Measurements from ENCODE around the gene HUNK.
"Not testable (repeated sequence)": the region's sequence is repeated elsewhere in the genome, so short reads cannot be mapped to it uniquely, and the experiment has no call there.

The HUNK gene

GRCh38 chr21:31872452-31873274 is at the start of gene HUNK:
Gene HUNK, plus strand, starts transcription at chr21:31873020. Its CDS starts 655 bp downstream, at chr21:31873675.
- peak; percentile 75 for DNase-seq (ENCODE audit: low spot score)

DNA sequence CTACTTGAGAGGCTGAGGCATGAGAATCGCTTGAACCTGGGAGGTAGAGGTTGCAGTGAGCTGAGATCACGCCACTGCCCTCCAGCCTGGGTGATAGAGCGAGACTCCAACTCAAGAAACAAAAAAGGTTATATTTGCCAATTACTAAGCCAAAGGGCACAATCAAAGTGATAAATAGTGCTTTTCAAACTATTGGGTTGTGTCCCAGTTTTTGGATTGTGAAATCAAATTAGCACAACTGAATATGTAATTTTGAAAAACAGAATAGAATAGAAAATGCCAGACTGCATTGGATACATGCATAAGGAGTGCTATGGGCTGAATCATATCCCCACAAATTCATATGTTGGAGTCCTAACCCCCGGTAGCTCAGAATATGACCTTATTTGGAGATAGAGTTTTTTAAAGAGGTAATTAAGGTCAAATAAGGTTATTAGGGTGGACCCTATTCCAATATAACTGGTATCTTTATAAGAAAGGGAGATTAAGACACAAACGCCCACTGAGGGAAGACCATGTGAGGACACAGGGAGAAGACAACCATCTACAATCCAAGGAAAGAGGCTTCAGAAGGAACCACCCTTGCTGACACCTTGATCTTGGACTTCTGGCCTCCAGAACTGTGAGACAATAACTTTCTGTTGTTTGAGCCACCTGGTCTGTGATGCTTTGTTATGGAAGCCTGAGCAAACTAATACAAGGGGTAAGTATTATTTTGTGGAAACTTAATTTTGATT is 42.9 kb upstream of the HUNK start:
- DNase-seq (ENCODE audit: low spot score) = no peak

- no peak for DNase-seq (ENCODE audit: low spot score)
Observed at GRCh38 chr21:31830701-31831100, 42.1 kb upstream of the HUNK start.

DNA sequence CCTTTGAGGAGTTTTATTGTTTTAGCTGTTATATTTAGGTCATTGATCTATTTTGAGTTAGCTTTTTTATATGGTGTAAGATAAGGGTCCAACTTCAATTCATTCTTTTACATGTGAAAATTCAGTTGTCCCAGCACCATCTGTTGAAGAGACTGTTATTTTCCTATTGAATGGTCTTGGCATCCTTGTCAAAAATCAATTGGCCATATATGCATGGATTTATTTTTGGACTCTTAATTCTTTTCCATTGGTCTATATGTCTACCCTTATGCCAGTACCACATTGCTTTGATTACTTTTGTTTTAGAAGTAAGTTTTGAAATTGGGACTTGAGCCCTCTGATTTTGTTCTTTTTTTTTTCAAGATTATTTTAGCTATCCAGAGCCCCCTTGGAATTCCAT is 35.8 kb upstream of the HUNK start:
- DNase-seq (ENCODE audit: low spot score) = no peak

- no peak for DNase-seq (ENCODE audit: low spot score)
Observed at GRCh38 chr21:31837618-31838390, 35.0 kb upstream of the HUNK start.

DNA sequence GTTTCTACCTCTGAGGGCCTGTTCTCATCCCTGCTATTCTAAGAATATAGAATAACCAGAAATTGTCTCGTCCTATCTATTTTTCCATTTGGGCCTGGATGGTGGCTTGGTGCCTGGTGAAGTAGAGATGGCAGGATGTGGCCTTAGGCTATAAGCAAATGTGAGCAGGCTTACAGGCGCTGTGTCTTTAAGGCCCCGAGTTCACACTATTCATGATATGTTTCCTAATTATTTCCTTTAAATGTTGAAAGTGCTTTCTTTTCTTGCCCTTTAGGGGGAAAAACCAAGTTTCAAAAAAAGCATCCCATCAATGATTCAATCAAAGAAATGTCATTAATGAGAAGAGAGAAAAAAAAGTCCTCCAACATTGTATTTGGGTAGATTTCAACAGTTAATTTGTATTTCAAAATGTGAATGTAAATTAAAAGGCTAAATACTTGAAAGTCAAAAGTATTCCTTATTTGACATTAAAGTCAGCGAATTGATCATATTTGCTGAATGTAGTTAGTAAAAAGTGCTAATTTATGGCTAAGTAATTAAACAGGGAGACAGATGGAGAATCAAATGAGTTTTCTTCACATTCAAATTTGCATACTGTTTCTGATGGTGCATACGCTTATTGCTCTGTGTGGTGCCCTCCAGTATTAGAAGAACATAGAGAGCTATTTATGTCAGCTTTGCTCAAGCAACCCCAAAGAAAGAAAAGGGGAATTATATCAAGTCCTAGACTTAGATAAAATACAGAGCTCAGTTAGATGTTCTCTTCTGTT is 34.0 kb upstream of the HUNK start:
- DNase-seq (ENCODE audit: low spot score) = no peak

- DNase-seq (ENCODE audit: low spot score) = no peak
Observed at GRCh38 chr21:31844206-31844605, 28.6 kb upstream of the HUNK start.

DNA sequence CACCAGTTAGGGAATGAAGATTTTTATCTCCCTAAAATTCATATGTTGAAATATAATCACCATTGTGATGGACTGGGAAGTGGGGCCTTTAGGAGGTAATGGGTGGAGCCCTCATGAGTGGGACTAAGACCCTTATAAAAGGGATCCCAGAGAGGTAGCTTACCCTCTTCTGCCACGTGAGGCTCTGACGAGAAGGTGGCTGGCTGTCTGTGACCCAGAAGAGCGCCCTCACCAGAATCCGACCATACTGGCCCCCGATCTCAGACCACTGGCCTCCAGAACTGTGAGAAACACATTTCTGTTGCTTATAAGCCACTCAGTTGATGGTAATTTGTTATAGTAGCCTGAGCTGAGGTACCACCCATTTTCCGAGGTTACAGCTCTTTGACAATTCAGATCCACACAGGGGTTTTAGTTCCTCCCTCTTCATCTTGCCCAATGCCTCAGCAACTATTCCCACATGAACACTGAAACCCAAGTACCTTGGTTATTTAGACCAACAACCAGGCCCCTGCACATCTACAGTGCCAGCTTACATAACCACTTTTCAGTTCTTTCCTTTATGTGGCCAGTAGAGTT is 27.6 kb upstream of the HUNK start:
- DNase-seq (ENCODE audit: low spot score) = no peak

DNA sequence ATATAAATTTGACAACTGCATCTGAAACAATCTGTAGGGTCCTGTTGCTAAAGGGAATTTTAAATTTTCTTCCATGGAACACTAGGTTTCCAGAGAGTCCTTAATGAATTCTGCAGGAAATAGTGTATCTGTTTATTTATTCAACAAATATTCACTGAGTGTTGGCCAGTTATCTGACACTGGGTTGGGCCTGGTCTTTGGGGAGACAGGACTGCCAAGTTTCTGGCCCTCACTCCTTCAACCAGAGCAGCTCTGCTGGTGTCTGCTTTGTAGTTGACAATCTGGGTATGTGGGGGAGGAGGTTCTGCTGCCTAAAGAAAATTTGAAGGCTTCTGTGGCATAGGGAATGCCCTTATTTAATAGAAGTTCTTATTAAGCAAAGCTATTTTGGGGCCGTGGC is 26.1 kb upstream of the HUNK start:
- no peak for DNase-seq (ENCODE audit: low spot score)

DNA sequence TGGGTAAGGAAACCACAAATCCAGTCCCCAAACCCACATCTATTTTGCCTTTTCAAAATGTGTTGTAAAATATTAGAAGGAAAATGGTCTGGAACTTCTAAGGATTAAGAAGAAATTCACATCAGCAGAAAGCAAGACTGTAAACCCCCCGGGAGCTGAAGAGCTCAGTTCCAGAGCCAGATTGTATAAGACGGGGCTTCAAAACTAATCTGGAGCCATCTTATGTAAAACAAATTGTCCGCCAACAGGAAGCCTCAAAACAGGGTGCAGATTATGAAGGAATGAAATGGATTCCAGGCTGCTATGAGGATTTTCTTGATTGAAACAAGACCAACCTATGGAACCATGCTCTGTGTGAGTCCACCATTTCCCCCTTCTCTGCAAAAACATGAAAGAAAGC is 25.1 kb upstream of the HUNK start:
- DNase-seq (ENCODE audit: low spot score) = no peak

- no peak for DNase-seq (ENCODE audit: low spot score)
Observed at GRCh38 chr21:31848326-31848985, 24.4 kb upstream of the HUNK start.

GRCh38 chr21:31850886-31851285 is 21.9 kb upstream of the HUNK start:
- no peak for DNase-seq (ENCODE audit: low spot score)

DNA sequence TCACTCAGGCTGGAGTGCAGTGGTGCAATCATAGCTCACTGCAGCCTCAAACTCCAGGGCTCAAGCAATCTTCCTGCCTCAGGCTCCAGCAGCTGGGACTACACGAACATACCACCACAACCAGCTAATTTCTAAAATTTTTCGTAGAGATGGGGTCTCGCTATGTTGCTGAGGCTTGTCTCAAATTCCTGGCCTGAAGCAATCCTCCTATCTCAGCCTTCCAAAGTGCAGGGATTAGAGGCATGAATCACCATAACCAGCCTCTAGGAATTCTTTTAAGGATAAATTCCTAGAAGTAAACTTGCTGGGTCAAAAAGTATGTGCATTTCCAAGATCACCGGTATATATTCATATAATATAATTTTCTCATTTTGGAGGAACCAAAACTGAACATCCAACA is 17.6 kb upstream of the HUNK start:
- DNase-seq (ENCODE audit: low spot score) = no peak

DNA sequence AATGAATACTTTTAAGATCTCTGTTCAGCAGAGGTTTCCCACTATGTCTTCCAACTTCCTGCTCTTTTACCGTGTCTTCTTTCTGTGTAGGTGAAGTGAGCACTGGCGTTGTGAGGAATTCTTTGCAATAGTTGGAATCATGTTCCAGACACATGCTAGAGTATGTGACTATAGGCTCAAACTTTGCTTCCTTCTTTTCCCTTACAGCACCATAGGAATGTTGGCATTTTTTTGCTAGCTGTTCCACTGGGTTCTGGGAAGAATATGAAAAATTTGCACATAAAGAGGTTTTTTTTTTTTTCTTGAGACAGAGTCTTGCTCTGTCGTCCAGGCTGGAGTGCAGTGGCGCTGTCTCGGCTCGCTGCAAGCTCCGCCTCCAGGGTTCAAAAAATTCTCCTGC is 15.7 kb upstream of the HUNK start:
- no peak for DNase-seq (ENCODE audit: low spot score)

DNA sequence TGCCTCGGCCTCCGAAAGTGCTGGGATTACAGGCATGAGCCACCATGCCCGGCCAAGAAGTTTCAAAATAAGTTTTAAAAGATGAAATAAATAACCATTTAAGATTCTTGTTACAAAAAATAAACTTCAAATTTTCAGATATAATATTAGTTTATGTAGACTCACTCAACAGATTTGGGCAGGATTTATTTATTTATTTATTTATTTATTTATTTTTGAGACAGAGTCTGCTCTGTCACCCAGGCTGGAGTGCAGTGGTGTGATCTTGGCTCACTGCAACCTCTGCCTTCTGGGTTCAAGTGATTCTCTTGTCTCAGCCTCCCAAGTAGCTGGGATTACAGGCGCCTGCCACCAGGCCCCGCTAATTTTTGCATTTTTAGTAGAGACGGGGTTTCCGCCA is 15.2 kb upstream of the HUNK start:
- DNase-seq (ENCODE audit: low spot score) = not testable (repeated sequence)

DNA sequence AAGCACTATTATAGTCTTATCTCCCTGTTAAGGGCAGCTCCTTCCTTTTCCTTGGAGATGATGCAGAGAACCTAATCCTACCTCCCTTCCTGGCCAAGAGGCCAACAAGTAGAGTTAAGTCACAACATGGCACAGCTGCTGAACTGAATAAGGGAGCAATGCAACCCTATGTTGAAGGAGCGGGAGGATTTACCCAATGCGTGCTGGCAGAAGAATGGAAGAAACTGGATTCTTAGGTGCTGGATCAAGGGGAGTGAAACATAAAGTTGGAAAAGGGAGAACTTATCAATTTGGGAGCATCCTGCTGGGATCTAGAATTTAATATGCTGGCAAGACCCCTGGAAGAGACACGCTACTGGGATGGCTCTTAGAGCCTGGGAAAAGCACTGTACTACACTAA is 12.0 kb upstream of the HUNK start:
- no peak for DNase-seq (ENCODE audit: low spot score)

DNA sequence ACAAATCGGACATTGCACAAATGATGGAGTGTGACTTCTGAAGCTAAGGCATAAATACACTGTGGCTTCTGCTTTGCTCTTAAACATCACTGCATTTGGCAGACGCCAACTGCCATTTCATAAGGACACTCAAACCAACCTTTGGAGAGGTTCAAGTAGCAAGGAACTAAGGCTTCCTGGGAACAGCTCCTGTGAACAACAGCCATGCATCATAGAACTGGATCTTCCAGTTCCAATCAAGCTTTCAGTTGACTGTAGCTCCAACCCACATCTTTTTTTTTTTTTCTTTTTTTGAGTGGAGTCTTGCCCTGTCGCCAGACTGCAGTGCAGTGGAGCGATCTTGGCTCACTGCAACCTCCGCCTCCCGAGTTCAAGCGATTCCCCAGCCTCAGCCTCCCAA is 10.7 kb upstream of the HUNK start:
- no peak for DNase-seq (ENCODE audit: low spot score)

DNA sequence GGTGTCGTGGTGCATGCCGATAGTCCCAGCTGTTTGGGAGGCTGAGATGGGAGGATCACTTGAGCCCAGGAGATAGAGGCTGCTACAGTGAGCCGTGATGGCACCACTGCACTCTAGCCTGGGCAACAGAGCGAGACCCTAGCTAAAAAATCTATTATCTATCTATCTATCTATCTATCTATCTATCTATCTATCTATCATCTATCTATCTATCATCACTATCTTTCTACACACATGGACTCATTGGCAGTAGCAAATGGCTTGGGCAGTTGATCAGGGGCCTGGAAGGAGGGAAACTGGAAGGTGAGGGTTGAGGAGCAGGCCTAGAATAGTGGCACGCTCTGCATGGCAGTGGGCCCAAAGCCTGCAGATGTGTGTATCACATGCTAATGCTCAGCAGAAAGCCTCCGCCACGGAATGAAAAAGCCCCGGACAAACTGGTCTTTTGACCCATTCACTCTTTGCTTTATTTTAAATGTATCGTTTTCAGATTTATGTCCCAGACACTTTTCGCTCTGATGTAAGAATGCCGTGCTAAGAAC is 7.3 kb upstream of the HUNK start:
- DNase-seq (ENCODE audit: low spot score) = no peak

- DNase-seq (ENCODE audit: low spot score) = peak; percentile 86
Observed at GRCh38 chr21:31866077-31866511, 6.7 kb upstream of the HUNK start.

- no peak for DNase-seq (ENCODE audit: low spot score)
Observed at GRCh38 chr21:31869750-31870149, 3.1 kb upstream of the HUNK start.

Measured in AG20443 (cell line).